CD4-positive, alpha-beta T cell treated with Interferon alpha-2 for 1 hour (primary cell): Measurements from ENCODE around the gene COL23A1.
A peak's percentile ranks its signal among the peaks of the same experiment; 100 is the strongest.

Experiments
- DNase-seq, 2 donors: peaks; one replicate each; pipeline ENCODE4 v3.0.0-alpha.2; 2020 to 2022

Gene COL23A1

DNA sequence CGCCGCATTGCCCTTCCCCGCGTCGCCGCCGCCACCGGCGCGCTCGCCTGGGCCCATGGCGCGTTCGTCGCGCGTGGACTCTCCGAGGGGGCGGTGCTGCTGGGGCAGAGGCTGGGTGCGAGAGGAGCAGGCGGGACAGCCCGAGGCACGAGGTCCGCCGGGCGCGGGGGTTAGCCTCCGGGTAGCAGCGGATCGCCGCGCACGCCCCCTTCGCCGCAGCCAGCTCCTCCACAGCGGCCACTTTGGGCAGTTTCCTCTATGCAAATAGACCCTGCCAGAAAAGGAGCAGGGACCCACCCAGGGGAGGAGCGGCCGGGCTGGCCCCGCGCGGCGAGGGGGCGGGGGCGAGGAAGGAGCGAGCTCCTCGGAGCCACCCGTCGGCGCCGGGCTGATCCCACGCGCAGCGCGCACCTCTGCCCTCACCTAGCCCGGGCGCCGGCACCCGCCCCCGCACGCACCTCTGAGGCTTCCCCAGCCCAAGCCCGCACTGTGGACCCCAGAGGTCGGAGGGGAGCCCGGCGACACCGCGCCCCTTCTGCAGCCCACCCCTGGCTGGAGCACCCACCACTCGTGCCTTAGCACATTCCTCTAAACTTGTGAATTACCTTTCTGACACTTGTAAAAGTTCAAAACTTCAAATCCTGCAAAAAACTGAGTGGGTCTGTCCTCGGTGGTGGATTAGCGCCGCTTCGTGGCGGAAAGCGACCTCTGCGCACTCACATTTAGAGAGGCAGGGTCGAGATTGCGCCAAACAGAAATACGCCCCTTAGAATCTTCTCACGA, at the start of gene COL23A1:
Gene COL23A1, minus strand, starts transcription at position 253 of the 783 bp plus-strand sequence.
- peak; percentile 26 to 43 for DNase-seq

DNA sequence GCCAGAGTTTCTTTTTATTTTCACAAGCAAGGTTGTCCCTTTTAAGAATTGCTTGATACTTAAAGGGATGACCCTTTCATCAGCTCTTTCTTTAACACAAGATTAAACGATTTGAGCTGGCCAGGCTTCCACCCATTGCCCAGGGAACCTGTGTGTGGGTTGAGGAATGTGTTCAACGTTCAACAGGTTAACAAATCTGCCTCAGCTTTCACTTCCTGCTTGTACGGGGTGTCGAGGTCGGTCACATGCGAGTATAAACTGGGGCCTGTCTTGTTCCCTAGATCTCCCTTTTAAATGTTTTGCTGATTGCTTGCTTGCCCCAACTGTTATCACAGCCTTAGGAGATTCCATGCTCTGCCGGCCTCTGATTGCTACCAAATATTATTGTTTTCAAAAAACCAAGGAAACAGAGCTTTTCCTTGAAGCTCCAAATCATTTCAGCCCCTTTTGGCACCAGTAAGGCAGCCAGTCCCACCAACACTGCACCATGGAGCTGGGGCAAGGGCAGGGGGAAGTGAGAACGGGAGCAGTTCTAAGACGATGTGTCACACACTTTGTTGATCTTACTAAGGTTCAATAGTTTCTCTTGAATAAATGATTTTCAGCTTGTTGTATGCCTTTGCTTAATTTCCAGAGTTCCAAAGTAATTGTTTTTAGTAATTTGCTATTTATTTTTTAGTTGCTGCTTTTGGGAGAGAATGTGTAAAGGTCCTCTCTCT, 47.3 kb upstream of the COL23A1 start:
- no peak for DNase-seq

DNA sequence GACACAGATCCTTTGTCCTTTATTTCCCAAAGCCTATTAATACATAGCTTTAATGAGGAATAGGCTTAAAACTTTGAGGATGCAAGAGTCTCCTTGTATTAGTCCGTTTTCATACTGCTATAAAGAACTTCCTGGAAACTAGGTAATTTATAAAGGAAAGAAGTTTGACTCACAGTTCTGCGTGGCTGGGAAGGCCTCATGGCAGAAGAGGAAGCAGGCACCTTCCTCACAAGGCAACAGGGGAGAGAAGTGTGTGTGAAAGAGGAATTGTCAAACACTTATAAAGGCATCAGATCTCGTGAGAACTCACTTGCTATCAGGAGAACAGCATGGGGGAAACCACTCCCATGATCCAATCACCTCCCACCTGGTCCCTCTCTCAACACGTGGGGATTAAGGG, 42.1 kb upstream of the COL23A1 start:
- DNase-seq = no peak

DNA sequence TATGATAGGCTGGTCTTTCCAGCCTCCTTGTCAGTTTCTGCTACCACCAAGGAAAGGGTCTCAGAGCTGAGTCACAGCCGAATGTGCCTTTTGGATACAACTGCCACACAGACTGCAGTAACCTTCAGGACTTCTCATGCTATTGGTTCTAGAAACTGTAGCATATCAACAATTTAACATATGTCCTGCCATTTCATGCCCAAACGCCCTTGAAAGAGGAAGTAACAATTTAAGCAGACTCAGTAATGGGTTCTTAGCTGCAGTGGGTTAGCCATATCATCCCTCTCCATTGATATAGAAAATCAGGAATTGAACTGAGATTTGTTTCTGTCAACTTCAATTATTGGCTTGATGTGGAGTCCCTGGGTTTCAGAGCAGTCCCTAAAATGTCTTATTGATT, 40.8 kb upstream of the COL23A1 start:
- DNase-seq = no peak

DNA sequence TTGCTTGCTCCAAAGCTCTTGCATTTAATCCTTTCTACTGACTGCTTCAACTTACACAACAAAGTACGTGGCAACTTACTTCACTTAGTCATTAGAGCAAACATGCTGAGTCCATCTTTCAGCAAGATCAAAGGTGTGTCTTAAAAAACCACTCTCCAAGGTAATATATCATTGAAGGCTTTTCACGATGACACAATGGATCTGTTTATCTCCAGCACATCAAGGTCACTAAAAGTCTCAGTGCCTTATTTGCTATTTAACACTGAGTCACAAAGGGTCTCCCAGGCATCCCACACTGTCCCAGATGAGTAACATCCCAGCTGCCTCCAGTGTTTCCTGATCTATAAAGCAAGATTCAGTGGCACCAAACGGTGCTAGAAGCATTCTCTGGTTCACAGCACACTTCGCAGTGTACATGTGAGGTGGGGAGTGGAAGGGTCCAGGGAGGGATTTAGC, 40.3 kb upstream of the COL23A1 start:
- no peak for DNase-seq

DNA sequence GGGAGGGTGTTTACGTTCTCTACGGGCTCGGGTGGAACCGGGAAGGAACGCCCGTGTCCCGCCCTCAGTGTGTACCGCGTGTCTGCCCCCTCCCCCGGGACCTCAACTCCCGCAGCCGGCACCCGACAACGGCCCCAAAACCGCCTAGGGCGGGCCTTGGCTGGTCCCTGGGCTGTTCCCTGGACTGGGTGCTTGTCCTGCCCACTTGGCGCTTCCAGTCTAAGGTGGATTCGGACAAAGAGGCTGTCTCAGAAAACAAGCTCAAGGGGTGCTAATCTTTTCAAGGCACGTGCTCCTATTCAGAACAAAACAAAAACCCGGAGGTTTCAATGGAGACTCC, 37.0 kb upstream of the COL23A1 start:
- no peak for DNase-seq

DNA sequence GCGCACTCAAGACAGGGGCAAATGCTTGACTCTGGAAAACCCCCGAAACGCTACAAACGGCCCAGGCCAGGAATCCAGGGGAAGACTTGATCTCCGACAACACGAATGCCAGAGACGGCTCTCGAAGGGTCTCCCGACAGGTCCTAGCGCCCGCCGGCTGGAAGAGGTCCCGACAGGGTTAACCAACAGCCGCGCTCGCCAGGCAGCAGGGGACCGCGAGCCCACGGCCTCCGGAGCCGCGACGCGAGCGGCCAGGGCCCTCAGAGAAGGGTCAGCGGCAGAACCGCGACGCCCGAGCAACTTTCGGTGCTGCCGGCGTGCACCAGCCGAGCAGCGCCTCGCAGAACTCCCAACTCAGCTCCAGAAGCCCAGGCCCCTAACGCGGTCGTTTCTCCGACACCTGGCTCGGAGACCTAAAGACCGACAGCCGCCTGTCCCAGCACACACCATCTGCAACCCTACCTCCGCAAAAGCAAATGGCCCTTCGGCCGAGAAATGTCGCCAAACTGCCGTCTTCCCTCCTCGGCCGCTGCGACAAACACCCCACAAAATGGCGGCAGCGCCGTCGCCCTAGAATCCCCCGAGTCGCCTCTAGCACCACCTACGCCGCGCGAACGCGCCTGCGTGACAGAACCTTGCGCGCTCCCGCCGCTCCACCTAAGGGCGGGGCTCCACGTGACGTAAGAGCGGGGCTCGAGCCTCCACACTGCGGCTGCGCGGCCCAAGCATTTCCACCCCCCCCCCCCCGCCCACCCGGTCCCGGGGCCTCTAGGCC, 36.5 kb upstream of the COL23A1 start, which contains the start of gene CLK4:
Gene CLK4, minus strand, starts transcription at position 567 of the 775 bp plus-strand sequence. CDS start 3,634 bp downstream, outside the sequence.
- DNase-seq = peak; percentile 95 to 97

DNA sequence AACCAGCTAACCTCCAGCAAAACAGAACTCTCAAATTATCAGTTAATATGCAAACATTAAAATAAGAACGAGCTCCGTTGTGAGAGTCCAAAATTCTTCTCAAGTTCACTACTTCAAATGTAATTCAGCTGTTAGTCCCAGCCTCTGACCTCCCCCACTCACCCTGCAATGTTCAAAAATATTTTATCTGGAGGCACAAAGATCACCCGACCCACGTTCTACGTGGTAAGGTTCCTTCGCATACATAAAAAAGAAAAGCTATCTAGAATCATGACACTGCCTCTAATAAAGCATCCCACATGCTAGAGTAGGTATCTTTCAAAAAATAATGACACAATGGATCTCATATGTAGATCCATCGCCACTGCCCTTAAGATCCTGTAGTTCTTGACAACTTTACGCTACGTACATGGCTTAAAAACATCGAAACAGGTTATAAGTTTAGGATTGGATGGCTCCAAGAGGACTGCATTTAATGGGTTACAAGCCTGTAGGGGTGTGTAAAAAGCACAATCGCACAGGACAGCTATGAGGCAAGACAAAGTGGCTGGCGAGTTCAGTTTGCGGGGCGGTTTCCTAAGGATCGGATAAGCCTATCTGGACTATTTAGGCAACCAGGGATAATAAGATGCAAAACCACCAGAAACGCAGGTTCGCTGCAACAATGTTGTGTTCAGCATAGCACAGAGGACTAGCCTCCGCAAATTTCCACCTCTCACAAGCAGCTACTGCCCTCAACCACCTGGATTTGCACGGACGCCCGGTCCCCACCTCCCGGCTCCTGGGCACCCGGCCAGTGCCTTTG, 35.7 kb upstream of the COL23A1 start:
- peak in 1 of 2 donors; percentile 4 for DNase-seq

DNA sequence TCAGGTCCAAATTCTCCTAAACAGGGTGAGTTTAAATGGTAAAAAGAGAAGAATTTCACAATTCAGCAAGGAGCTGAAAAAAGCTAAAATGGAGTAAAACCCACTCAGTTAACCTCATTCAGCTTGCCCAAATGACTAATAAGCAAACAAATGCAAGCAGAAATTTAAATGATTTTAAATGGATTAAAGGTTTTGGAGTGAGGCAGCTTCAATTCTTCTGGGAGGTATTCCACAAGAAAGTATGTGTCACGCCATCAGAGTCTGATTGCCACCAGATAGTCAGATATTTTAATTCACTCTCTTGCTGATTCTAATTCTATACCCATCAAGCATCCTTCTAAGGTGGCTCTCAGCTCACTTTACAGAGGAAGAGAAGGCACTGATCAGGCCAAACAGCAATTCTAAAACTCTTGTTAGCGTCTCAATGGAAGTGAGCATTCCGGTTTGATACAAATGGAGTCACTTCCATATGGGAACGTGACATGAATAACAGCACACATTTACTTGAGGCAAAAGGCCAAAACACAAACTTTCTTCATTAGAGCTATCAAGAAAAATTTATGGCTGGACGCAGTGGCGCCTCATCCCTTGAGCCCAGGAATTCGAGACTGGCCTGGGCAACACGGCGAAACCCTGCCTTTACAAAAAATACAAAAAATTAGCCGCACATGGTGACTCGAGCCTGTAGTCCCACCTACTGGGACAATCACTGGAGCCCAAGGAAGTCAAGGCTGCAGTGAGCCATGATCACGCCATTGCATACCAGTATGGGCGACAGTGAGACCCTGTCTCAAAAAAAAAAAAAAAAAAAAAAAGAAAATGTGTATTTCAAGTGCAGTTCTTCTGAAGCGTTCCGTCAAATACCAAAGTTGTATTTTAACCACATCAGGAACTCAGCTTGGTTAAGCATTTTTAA, 34.7 kb upstream of the COL23A1 start:
- DNase-seq = no peak

DNA sequence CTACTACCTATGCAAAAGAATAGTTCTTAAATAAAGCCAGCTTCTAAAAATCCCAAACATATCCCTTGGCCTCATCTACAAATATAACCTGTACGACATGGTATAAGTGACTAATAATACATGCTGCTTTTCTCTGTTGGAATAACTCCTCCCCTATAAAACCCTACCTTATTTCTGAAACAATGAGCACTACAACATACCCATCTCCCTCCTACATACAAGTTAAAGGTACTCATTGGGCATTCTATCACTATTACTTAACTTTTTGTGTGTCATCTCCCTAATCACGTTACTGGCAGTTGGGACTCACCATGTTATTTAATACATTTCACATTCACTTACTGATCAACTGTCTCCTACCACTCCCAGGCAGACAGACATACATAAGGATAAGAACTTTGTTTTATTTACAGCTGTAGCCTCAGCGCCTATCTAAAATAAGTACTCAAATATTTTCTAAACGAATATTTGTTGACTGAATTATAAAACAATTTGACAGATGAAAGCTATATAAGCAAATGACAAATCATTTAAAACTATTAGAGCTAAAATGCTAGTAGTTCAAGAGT, 32.6 kb upstream of the COL23A1 start:
- DNase-seq = no peak

DNA sequence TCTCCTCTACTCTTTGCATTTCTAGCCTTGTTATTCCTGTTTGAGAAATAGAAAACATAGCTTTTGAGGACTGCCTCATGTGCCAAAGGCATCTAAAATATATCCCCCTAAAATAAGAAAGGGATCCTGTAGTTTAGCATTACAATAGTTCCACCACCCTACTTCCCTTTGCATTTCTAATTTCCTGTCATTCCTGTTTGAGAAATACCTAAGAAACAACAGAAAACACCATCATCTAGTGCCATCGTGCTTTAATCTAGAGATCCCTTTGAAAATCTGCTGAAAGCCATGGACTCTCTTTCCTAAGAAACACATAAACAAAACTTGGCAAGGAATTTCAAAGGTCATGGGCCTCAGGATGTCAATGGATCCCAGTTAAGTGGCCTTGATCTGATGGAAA, 29.2 kb upstream of the COL23A1 start:
- no peak for DNase-seq

DNA sequence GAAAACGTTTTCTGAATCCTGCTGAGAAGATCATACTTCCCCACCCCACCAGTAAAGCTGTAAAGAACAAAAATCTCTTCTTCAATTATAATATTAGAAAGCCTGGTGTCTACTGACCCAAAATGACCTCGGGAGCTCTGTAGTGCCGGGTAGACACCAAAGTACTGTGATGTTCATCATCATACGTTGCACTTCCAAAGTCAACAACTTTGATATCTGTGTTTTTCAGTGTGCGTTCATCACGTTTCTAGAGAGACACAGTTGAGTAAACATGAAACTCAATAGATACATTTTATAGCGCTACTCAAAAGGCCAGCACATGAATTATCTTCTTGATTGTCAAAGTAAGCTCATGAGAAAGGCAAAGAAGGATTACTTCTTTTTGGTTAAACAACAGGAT, 22.1 kb upstream of the COL23A1 start:
- no peak for DNase-seq

DNA sequence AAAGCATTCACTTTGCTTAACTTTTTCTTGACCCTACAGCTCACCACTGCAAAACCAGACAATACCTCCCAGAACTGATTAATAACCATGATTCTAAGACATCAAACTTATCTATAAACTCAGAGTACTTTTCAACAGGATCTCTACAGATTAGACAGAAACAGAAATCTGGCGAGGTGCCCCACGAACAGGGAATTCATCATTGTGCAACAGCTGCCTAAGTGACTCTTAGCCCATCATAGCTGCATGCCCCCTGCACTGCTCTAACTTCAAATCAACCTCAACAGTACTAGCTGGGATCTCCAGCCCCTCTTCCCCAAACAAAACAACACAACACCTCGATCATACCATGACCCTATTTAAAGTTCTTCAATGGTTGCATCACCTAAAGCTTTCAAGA, 16.1 kb upstream of the COL23A1 start:
- no peak for DNase-seq

DNA sequence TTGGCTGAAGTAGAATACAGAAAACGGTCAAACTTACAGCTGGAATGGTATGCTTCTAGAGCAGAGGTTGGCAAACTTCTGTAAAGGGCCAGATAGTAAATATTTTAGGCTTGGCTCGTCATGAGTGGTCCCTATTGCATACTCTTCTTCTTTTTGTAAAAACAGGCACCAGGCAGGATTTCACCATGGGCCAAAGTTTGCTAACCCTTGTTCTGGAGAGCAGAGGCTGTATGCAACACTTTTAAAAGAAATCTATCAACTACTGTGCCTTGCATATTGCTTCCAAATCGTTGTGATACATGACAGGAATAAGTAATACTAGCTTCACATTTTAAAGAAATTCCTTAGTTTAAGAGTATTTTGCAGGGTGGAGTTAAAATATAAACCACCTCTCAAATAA, 15.6 kb upstream of the COL23A1 start:
- no peak for DNase-seq

DNA sequence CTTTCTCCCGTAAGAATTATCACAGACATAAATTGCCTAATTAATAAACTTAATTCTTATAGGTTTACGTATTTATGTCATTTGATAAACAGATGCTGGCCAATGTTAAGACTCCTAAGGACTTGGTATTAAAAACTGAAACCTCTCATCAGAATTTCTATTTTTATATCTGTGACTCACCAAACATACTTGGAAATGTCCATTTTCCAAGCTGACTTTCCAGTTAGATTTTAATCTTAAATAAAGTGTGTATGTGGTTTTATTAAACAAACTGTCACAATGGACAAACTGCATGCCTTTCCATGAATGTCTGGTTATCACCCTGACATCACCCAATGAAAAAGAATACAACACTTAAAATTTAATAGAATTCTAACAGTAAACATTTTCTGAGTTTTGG, 12.6 kb upstream of the COL23A1 start:
- no peak for DNase-seq

DNA sequence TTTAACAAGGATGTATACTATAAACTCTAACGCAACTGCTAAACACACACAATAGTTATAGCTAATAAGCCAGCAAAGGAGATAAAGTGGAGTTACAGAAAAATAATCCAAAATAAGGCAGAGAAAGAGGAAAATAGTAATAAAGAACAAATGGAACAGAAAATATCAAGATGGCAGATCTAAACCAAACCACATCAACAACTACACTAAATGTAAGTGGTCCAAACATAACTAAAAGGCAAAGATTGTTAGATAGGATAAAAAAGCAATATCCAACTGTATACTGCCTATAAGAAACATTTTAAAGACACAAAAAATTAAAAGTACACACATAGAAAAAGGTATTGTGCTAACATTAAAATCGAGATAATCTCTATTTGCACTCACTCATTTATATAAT, 5.6 kb upstream of the COL23A1 start:
- no peak for DNase-seq

DNA sequence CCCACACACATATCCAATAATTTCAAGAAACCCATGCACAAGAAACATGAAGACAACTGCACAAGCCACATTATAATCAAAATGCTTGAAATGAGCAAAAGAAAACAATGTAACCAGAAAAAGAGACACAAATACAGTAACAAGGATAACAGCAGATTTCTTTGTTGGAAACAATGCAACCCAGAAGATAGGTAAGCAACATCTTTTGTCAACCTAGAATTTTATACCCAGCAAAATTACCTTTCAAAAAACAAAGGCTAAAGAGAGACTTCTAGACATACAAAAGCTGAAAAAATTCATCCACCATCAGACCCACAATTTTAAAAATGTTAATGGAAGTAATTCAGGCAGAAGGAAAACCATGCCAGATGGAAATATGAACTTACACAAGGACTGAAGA, 5.0 kb upstream of the COL23A1 start:
- no peak for DNase-seq

DNA sequence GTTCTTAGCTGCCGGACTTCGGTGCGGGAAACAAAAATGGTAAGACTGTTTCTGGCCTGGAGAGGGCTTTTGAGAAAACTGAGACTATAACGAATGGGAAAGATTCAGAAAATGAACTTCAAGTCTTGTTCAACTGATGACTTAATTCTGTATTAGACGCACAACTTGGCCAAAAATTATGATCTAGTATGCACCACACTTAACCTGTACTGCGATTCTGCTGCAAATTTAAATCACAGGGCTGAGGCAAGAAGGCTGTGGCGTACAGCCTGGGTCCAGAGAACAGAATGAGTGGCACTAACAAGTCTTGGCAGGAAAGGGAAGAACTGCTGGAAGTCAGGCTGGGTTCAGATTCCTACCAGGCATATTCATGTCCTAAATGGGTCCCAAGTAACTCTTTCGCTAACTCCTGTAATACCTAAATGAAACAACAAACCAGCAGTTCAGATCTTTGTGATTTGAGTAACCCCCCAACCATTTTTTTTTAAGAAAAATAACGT, 781 bp upstream of the COL23A1 start:
- DNase-seq = no peak

DNA sequence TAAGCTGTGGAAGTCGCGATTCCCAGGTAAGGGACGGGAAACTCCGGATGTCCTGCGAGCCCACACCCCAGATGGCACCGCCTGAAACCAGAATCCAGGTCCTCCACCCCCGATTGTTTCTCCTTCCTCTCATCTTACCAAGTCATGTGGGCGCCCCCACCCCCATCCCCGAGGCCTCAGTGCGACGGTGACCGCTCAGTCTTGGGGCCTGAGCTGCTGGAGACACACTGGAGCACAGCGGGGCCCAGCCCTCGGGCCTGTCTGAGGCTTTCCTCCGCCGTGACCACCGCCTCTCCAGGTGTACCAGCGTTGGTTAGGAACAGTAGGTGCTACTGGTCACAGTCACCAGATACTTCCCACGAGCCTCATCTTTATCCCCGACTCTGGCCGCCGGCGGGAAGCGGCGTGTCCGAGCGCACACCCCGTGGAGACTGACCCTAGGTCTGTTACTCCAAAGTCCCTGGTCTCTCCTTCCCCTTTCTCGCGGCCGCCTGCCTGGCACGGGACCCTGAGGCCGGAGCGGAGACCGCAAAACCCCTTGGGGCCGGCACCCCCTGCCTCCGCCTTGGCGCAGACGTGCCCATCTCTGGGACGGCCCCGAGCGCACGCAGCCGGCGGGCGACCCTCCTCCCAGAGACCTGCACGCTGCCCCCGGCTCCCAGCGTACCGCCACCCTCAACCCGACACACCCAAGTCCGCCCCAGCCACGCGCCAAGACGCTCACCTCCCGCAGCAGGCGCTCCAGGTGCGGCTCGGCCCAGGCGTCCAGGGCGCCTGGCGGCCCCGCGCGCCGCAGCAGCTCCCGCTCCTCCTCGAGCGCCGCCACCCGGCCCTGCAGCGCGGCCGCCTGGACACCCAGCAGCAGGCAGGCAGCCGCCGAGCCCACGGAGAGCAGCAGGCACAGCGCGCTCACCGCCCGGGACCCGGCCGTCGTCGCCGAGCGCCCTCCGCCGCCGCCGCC, 733 bp downstream of the COL23A1 start:
- no peak for DNase-seq

DNA sequence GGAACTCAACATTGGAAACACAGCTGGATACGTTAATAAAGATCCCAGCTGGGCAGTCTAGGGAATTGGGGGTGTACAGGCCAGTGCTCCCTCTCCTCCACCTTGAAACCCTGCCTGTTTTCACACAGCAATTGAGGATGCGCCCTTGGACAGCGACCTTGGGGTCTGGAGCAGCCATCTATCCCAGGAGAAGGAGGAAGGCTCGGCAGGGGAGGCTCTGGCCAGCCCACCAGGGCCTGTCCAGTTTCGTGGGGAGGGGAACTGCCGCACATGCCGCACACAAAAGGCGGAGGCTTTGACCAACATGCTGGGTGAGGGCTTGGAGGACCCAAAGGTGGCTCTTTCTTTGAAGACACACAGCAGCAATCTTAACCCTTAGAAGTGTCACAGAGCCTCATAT, 1.4 kb downstream of the COL23A1 start:
- no peak for DNase-seq
